GM12878 (cell line): Measurements from ENCODE around the gene LTA. TPM values are rescaled to one million over a fixed set of nuclear protein-coding genes. Genes with fewer than 3 reads are reported as not detected.

Experiments used
- ATF7 ChIP-seq: fragments of 450-650 bp; IDR thresholded peaks from 2 replicates; pipeline ENCODE4 v1.6.1; 2016; ENCODE audit warnings: low read depth, mild to moderate bottlenecking
- CBX5 ChIP-seq: sonication (generic); IDR thresholded peaks from 2 replicates; pipeline ENCODE4 v1.6.1; 2016; ENCODE audit warnings: low read depth, moderate library complexity, mild to moderate bottlenecking, inconsistent platforms
- CHD2 ChIP-seq: IDR thresholded peaks from 2 replicates; pipeline ENCODE4 v1.6.1; 2011; ENCODE audit warnings: low read depth, low read length, improper control_type of control experiment, borderline replicate concordance
- CHD4 ChIP-seq: fragments of 200-600 bp; sonication (generic); IDR thresholded peaks from 2 replicates; pipeline ENCODE4 v1.6.1; 2016; ENCODE audit warnings: mild to moderate bottlenecking
- HCFC1 ChIP-seq: fragments of 150-350 bp; IDR thresholded peaks from 2 replicates; pipeline ENCODE4 v1.6.1; 2014; ENCODE audit warnings: low read length
- IKZF1 ChIP-seq: fragments of 450-650 bp; conservative IDR thresholded peaks from 2 replicates; pipeline ENCODE4 v1.6.1; 2017; ENCODE audit warnings: antibody characterized with exemption, mild to moderate bottlenecking
- JUNB ChIP-seq: IDR thresholded peaks from 2 replicates; pipeline ENCODE4 v1.6.1; 2016; ENCODE audit warnings: antibody characterized with exemption, mild to moderate bottlenecking
- JUND ChIP-seq: IDR thresholded peaks from 2 replicates; pipeline ENCODE4 v1.6.1; 2012; ENCODE audit warnings: low read depth, mild to moderate bottlenecking, low read length, improper control_type of control experiment, moderate library complexity
- KAT2A ChIP-seq: conservative IDR thresholded peaks from 2 replicates; pipeline ENCODE4 v1.6.1; 2011; ENCODE audit warnings: low read depth, low read length; ENCODE audit not compliant: control insufficient read depth
- NR2C1 ChIP-seq: fragments of 450-650 bp; IDR thresholded peaks from 2 replicates; pipeline ENCODE4 v1.6.1; 2017; ENCODE audit warnings: antibody characterized with exemption, mild to moderate bottlenecking, moderate library complexity
- NR2F1 ChIP-seq: fragments of 450-650 bp; conservative IDR thresholded peaks from 2 replicates; pipeline ENCODE4 v1.6.1; 2017; ENCODE audit warnings: mild to moderate bottlenecking
- POLR2A ChIP-seq: IDR thresholded peaks from 2 replicates; pipeline ENCODE4 v1.6.1; 2011; ENCODE audit warnings: low read depth, mild to moderate bottlenecking, low read length
- POLR2AphosphoS2 ChIP-seq: IDR thresholded peaks from 2 replicates; pipeline ENCODE4 v1.6.1; 2011; ENCODE audit warnings: low read depth, mild to moderate bottlenecking, low read length, improper control_type of control experiment, moderate library complexity
- SIX5 ChIP-seq: IDR thresholded peaks from 2 replicates; pipeline ENCODE4 v1.6.1; 2011; ENCODE audit warnings: mild to moderate bottlenecking, low read depth, low read length, moderate library complexity; ENCODE audit not compliant: severe bottlenecking
- SMARCA5 ChIP-seq: fragments of 450-650 bp; IDR thresholded peaks from 2 replicates; pipeline ENCODE4 v1.6.1; 2017; ENCODE audit warnings: mild to moderate bottlenecking
- SP1 ChIP-seq: IDR thresholded peaks from one replicate; pipeline ENCODE4 v1.6.1; 2011; ENCODE audit warnings: low read depth, low read length
- STAT3 ChIP-seq: IDR thresholded peaks from 2 replicates; pipeline ENCODE4 v1.6.1; 2011; ENCODE audit warnings: low read depth, low read length, improper control_type of control experiment
- ZBTB4 ChIP-seq: fragments of 450-650 bp; formaldehyde crosslinking; IDR thresholded peaks from 2 replicates; pipeline ENCODE4 v1.4.0; 2022; ENCODE audit warnings: mild to moderate bottlenecking, moderate library complexity
- polyA plus RNA-seq, 11 experiments: library from polyadenylated mRNA; depleted of rRNA in 4 of 11; unstranded in 6 of 11; stranded (reverse) in 5 of 11; fragments of >200 nt; fragmentation: Nextera tagmentation in 4 of 11; fragmentation: Illumina TruSeq in 1 of 11; extraction: Ambion mirVana in 4 of 11; extraction: Trizol in 1 of 11; gene quantifications; 1 replicate in 1 of 11; 2 replicates in 10 of 11; pipeline versions ENCODE4 v1.2.1 to v1.2.3, GENCODE V29; 2011 to 2016; ENCODE audit warnings: inconsistent platforms in 2 of 11, missing spikeins in 2 of 11, low read depth in 1 of 11
- total RNA-seq, 4 experiments: library from RNA; depleted of rRNA in 3 of 4; stranded (reverse); fragments of >200 nt in 3 of 4; fragmentation: Illumina TruSeq in 1 of 4; extraction: Trizol in 1 of 4; gene quantifications; 2 replicates each; pipeline versions ENCODE4 v1.2.1 to v1.2.3, GENCODE V29; 2013 to 2021
- TF ChIP-seq, protein P1 (sequence below): fragments of 450-650 bp; formaldehyde crosslinking; IDR thresholded peaks from 2 replicates; pipeline ENCODE4 v1.5.0; 2022; ENCODE audit warnings: mild to moderate bottlenecking, missing genetic modification characterization
- TF ChIP-seq, protein P2 (sequence below): fragments of 450-650 bp; IDR thresholded peaks from 2 replicates; pipeline ENCODE4 v1.6.1; 2017; ENCODE audit warnings: mild to moderate bottlenecking, moderate library complexity
- TF ChIP-seq, protein P3 (sequence below): fragments of 450-650 bp; IDR thresholded peaks from 2 replicates; pipeline ENCODE4 v1.6.1; 2016; ENCODE audit warnings: mild to moderate bottlenecking

LTA gene
- total and polyA plus RNA-seq, 10 of the 15 experiments (the other 5 are each of a cell fraction or from before 2014, with no cell fraction given) = 27.5 to 100 (median 75.1) TPM

- TF ChIP-seq ZBTB4 (CRISPR knock-in tag) (no peak), POLR2AphosphoS2 (no peak), ATF7 (peak; percentile 40; the same call in 1 of the 2 replicates), HCFC1 (no peak), CHD2 (0 out of 2 replicates have a peak, but pooled peaks have one; percentile 50), POLR2A (peak; percentile 58; the same call in 1 of the 2 replicates), SIX5 (no peak), JUND (no peak), IKZF1 (peak; percentile 37), NR2F1 (no peak), JUNB (no peak), NR2C1 (no peak), CHD4 (no peak), SMARCA5 (no peak), CBX5 (no peak), STAT3 (no peak), SP1 (peak; percentile 35), KAT2A (no peak)
- TF ChIP-seq, protein P1, sequence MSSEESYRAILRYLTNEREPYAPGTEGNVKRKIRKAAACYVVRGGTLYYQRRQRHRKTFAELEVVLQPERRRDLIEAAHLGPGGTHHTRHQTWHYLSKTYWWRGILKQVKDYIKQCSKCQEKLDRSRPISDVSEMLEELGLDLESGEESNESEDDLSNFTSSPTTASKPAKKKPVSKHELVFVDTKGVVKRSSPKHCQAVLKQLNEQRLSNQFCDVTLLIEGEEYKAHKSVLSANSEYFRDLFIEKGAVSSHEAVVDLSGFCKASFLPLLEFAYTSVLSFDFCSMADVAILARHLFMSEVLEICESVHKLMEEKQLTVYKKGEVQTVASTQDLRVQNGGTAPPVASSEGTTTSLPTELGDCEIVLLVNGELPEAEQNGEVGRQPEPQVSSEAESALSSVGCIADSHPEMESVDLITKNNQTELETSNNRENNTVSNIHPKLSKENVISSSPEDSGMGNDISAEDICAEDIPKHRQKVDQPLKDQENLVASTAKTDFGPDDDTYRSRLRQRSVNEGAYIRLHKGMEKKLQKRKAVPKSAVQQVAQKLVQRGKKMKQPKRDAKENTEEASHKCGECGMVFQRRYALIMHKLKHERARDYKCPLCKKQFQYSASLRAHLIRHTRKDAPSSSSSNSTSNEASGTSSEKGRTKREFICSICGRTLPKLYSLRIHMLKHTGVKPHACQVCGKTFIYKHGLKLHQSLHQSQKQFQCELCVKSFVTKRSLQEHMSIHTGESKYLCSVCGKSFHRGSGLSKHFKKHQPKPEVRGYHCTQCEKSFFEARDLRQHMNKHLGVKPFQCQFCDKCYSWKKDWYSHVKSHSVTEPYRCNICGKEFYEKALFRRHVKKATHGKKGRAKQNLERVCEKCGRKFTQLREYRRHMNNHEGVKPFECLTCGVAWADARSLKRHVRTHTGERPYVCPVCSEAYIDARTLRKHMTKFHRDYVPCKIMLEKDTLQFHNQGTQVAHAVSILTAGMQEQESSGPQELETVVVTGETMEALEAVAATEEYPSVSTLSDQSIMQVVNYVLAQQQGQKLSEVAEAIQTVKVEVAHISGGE (CRISPR knock-in tag) = no peak
- TF ChIP-seq, protein P2, sequence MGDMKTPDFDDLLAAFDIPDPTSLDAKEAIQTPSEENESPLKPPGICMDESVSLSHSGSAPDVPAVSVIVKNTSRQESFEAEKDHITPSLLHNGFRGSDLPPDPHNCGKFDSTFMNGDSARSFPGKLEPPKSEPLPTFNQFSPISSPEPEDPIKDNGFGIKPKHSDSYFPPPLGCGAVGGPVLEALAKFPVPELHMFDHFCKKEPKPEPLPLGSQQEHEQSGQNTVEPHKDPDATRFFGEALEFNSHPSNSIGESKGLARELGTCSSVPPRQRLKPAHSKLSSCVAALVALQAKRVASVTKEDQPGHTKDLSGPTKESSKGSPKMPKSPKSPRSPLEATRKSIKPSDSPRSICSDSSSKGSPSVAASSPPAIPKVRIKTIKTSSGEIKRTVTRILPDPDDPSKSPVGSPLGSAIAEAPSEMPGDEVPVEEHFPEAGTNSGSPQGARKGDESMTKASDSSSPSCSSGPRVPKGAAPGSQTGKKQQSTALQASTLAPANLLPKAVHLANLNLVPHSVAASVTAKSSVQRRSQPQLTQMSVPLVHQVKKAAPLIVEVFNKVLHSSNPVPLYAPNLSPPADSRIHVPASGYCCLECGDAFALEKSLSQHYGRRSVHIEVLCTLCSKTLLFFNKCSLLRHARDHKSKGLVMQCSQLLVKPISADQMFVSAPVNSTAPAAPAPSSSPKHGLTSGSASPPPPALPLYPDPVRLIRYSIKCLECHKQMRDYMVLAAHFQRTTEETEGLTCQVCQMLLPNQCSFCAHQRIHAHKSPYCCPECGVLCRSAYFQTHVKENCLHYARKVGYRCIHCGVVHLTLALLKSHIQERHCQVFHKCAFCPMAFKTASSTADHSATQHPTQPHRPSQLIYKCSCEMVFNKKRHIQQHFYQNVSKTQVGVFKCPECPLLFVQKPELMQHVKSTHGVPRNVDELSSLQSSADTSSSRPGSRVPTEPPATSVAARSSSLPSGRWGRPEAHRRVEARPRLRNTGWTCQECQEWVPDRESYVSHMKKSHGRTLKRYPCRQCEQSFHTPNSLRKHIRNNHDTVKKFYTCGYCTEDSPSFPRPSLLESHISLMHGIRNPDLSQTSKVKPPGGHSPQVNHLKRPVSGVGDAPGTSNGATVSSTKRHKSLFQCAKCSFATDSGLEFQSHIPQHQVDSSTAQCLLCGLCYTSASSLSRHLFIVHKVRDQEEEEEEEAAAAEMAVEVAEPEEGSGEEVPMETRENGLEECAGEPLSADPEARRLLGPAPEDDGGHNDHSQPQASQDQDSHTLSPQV = no peak
- TF ChIP-seq, protein P3, sequence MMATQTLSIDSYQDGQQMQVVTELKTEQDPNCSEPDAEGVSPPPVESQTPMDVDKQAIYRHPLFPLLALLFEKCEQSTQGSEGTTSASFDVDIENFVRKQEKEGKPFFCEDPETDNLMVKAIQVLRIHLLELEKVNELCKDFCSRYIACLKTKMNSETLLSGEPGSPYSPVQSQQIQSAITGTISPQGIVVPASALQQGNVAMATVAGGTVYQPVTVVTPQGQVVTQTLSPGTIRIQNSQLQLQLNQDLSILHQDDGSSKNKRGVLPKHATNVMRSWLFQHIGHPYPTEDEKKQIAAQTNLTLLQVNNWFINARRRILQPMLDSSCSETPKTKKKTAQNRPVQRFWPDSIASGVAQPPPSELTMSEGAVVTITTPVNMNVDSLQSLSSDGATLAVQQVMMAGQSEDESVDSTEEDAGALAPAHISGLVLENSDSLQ = no peak
Observed at GRCh38 chr6:31615748-31616147, 43.7 kb downstream of the LTA start (continued).
